EH (cell line): ENCODE results near the gene COX19.

Experiments used
- DNase-seq: peaks from one replicate; pipeline ENCODE4 v3.0.0-alpha.2; 2015; ENCODE audit warnings: low read depth

The COX19 gene

GRCh38 chr7:991729-992656 lies 16.6 kb upstream of the COX19 start:
- no peak for DNase-seq

GRCh38 chr7:990933-991728 lies 15.8 kb upstream of the COX19 start:
- DNase-seq, result no peak

GRCh38 chr7:990352-990932 lies 15.1 kb upstream of the COX19 start:
- DNase-seq, result no peak

- no peak for DNase-seq
Measured at GRCh38 chr7:988963-989529, 13.7 kb upstream of the COX19 start.

- no peak for DNase-seq
Measured at GRCh38 chr7:988426-988911, 13.1 kb upstream of the COX19 start.

DNA sequence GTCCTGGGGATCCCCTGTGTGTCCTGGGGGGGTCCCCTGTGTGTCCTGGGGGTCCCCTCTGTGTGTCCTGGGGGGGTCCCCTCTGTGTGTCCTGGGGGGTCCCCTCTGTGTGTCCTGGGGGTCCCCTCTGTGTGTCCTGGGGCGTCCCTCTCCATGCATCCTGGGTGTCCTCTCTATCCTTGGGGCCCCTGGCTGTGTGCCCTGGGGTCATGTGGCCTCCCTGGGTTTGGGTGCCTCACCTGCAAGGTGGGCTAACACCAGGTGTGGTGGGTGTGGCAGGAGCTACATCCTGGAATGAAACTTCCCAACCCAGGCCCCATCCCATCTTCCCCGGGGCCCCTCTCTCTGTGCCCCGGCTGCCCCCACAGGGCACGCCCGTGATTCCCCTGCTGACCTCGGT lies 12.6 kb upstream of the COX19 start:
- DNase-seq, result no peak

GRCh38 chr7:986766-987751 lies 11.7 kb upstream of the COX19 start:
- DNase-seq, result no peak

- DNase-seq, result peak; percentile 43
Measured at GRCh38 chr7:985915-986741, 10.8 kb upstream of the COX19 start.

DNA sequence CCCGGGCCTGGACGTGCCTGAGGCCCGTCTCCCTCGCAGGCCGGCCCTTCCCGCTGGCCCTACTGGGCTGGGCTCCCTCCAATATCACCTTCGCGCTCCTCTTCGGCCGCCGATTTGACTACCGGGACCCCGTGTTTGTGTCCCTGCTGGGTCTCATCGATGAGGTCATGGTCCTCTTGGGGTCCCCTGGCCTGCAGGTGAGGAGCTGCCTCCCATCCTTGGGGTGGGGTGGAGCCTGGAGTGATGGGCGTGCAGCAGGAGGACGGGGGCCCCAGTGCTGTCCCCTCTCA lies 9.7 kb upstream of the COX19 start:
- DNase-seq, result no peak

DNA sequence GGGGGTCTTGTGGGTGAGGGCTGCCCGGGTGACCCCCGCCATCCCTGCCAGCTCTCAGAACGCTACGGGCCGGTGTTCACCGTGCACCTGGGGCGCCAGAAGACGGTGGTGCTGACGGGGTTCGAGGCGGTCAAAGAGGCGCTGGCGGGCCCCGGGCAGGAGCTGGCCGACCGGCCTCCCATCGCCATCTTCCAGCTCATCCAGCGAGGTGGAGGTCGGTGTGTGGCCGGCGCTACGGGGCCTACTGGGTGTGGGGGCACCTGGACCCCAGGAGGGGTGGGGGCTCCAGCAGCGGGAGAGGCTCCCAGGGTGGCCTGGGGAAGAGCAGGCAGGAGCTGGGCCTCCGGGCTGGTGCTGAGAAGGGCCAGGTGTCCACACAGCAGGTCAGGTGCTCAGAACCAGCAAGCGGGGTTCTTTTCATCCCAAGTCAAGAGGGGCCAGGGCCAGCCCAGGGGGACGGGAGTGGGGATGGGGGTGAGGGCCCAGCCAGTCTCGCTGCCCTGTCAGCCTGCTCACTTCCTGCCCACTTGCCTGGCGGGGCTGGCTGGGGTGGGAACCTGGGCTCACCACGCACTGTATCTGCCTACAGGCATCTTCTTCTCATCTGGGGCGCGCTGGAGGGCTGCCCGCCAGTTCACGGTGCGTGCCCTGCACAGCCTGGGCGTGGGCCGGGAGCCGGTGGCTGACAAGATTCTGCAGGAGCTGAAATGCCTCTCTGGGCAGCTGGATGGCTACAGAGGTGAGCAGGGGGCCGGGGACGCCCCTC lies 9.2 kb upstream of the COX19 start:
- DNase-seq, result no peak

GRCh38 chr7:983616-984071 lies 8.3 kb upstream of the COX19 start:
- no peak for DNase-seq

DNA sequence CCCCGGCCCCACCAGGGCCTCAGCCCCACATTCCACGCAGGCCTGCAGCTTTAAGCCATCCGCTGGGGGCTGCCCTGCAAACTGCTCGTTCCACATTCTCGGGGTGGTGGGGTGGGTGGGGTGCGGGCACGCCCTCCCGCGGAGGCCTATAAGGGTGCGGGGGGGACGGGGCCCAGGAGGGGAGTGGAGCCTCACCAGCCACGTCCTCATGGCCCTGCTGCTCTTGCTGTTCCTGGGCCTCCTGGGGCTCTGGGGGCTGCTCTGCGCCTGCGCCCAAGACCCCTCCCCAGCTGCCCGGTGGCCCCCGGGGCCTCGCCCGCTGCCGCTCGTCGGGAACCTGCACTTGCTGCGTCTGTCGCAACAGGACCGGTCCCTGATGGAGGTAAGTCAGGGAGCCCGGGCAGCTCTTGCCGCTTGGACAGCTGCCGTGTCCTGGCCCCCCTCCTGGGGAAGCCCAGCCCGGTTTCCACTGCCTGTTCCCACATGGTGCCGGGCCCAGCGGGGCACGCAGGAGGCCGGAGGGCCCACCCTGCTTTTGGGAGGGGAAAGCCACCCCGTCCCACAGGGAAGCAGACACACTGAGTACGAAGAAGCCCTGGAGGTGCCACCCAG lies 7.8 kb upstream of the COX19 start, which contains the start of gene CYP2W1:
CYP2W1 (plus strand) TSS at position 178 of the 612 bp plus-strand sequence; CDS start at position 209, 31 bp downstream.
- no peak for DNase-seq

DNA sequence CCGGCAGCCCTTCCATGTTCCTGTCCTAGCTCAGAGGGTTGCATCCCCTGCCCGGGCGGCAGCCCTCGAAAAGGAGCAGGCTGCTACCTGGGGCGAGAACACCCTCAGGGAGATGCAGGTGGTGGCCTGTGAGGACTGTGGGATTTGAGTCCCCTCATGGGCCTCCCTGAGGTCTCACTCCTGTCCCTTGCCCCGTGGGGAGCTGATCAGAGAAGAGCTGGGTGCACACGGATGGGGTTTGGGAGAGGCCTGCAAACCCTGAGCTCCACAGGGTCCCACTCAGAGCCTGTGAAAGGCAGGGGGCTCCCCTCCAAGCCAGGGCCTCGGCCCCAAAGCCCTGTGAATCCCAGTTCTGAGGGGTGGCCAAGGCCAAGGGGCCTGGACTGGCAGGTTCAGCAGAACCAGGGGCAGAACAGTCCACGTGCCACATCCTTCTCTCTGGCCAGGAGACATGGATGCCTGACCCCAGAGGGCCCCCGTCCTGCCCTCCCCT lies 7.2 kb upstream of the COX19 start:
- DNase-seq, result no peak

- no peak for DNase-seq
Measured at GRCh38 chr7:981793-982510, 6.6 kb upstream of the COX19 start.

- DNase-seq, result peak; percentile 30
Measured at GRCh38 chr7:979886-980571, 4.7 kb upstream of the COX19 start.

DNA sequence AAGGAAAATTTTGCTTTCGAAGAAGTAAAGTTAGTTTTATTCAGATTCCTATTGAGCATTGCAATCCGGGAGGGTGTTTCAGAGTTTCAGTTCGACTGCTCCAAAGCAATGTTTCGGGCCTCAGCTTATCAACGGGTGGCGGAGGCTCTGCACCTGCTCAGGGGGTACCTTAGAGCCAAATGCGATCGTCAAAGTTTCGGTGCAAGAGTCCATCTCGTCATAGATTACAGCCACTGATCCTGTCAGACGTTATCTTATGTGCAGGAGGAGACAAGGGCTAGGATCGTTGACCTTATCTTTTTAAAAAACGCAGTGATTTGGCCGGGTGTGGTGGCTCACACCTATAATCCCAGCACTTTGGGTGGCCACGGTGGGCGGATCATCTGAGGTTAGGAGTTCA lies 3.8 kb upstream of the COX19 start:
- no peak for DNase-seq

DNA sequence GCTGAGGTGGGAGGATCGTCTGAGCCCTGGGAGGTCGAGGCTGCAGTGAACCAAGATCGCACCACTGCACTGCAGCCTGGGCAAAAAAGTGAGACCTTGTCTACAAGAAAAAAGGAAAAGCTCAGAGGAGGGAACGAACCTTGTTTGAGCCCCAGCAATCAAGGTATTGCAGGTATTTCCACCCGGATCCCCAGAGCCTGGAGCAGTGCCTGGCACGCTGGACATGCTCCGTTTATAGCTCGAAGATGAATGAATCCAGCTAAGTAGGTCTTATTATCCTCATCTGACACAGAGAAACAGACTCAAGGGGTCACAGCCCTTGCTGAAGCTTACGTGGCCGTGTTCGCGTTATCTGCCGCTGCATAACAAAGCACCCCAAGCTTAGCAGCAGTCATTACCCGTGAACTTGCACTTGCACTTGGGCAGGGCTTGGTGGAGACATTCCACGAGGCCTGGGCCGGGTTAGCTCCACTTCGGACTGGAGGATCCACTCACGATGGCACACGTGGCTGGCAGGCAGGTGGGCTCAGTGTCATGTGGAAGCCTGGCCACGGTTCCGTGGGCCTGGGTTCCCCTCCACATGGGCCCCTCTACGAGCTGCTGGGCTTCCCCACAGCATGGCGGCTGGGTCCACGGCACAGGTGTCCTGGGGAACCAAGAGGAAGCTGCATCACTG lies 3.2 kb upstream of the COX19 start:
- no peak for DNase-seq
